Lower leg skin (tissue), 4 donors: ENCODE data around the gene UNKL. TPM values are rescaled to one million over a fixed set of nuclear protein-coding genes. Genes with fewer than 3 reads are reported as not detected.
A peak's percentile ranks its signal among the peaks of the same experiment; 100 is the strongest.

Experiments used
- DNase-seq, 2 donors: peaks; one replicate each; pipeline ENCODE4 v3.0.0-alpha.2; 2019; ENCODE audit warnings: low spot score in 2 of 2
- H3K4me3 ChIP-seq: fragments of 200-600 bp; sonication (generic); 2 replicates; pipeline ENCODE4 v1.5.1; 2017; ENCODE audit warnings: mild to moderate bottlenecking, low read depth; ENCODE audit not compliant: poor library complexity, severe bottlenecking
- CTCF ChIP-seq, 3 donors: fragments of 450-650 bp; IDR thresholded peaks; one replicate each; pipeline ENCODE4 v1.5.1; 2016; ENCODE audit warnings: antibody characterized with exemption in 3 of 3, mild to moderate bottlenecking in 3 of 3, moderate library complexity in 2 of 3
- POLR2A ChIP-seq, 2 donors: fragments of 450-650 bp; IDR thresholded peaks; one replicate each; pipeline ENCODE4 v1.6.1; 2016 to 2017; ENCODE audit warnings: antibody characterized with exemption in 2 of 2, mild to moderate bottlenecking in 1 of 2, moderate library complexity in 1 of 2
- WGBS, 2 donors: methylation state at CpG; one replicate each; pipeline ENCODE4 v1.1.5; 2018; 5-methylcytosine and 5-hydroxymethylcytosine counted together
- intact Hi-C: fragments of 100-400 bp; cut with DNase I; formaldehyde crosslinking; loops from one replicate; pipeline ENCODE4 v1.15.0; 2023; ENCODE audit warnings: low total_unique reads
- total RNA-seq, 4 donors: library from RNA; depleted of rRNA; stranded (reverse); fragments of >200 nt; gene quantifications; one replicate each; pipeline ENCODE4 v1.1.0, GENCODE V29; 2016

The UNKL gene
- total RNA-seq, result 10 to 100 TPM; 25.7 to 63.4 (median 36.6) TPM

- peak within 1 kb of the TSS; percentile 88 for H3K4me3 ChIP-seq
- intact Hi-C loops, result no loop called here
- DNase-seq, result peak; percentile 55 to 94
- whole genome bisulfite sequencing, 2 donors, result 5 to 6% methylated on average over 20 to 23 of the region's 72 CpGs
- TF ChIP-seq CTCF (IDR thresholded peaks at IDR 0.05) (no peak), POLR2A (IDR thresholded peaks at IDR 0.05) (no peak)
Measured at GRCh38 chr16:1414532-1415260, at the start of gene UNKL. UNKL (minus strand) TSS chr16:1414704; CDS start chr16:1414691, 13 bp downstream.

- intact Hi-C loops, result loop anchor here (10.0 kb wide), 1 partner anchor 284 kb away; no protein-coding TSS in a partner anchor
- no peak for DNase-seq
- no peak for TF ChIP-seq CTCF (IDR thresholded peaks at IDR 0.05)
- no peak for TF ChIP-seq POLR2A (IDR thresholded peaks at IDR 0.05)
- no peak overlapping the region for H3K4me3 ChIP-seq
- WGBS, 2 donors, result 77 to 89% methylated on average over 23 to 24 of the region's 24 CpGs
Measured at GRCh38 chr16:1461146-1461545, 46.6 kb upstream of the UNKL start.

GRCh38 chr16:1460602-1461138 is 46.2 kb upstream of the UNKL start:
- H3K4me3 ChIP-seq, result no peak overlapping the region
- TF ChIP-seq POLR2A (IDR thresholded peaks at IDR 0.05), result no peak
- no peak for TF ChIP-seq CTCF (IDR thresholded peaks at IDR 0.05)
- intact Hi-C loops, result loop anchor here (10.0 kb wide), 1 partner anchor 284 kb away; no protein-coding TSS in a partner anchor
- WGBS, 2 donors, result 81 to 90% methylated on average over 16 to 27 of the region's 30 CpGs
- no peak for DNase-seq

- WGBS, 2 donors, result 75 to 83% methylated on average over 10 of the region's 10 CpGs
- TF ChIP-seq CTCF (IDR thresholded peaks at IDR 0.05) (no peak), POLR2A (IDR thresholded peaks at IDR 0.05) (no peak)
- no peak for DNase-seq
- H3K4me3 ChIP-seq, result no peak overlapping the region
- intact Hi-C loops, result loop anchor here (10.0 kb wide), 1 partner anchor 285 kb away; no protein-coding TSS in a partner anchor
Measured at GRCh38 chr16:1459967-1460366, 45.5 kb upstream of the UNKL start.

- no peak overlapping the region for H3K4me3 ChIP-seq
- intact Hi-C loops, result no loop called here
- no peak for TF ChIP-seq POLR2A (IDR thresholded peaks at IDR 0.05)
- no peak for TF ChIP-seq CTCF (IDR thresholded peaks at IDR 0.05)
- no peak for DNase-seq
- WGBS, 2 donors, result 72 to 79% methylated on average over 11 to 12 of the region's 14 CpGs
Measured at GRCh38 chr16:1458977-1459341, 44.5 kb upstream of the UNKL start.
